Gastroesophageal sphincter (tissue), 4 donors: ENCODE results near the gene CCDC27. TPM values are rescaled to one million over a fixed set of nuclear protein-coding genes. Genes with fewer than 3 reads are reported as not detected.

Source experiments
- ATAC-seq: fragments of 150-250 bp; one replicate; pipeline ENCODE4 v1.9.1; 2016; ENCODE audit warnings: mild to moderate bottlenecking, moderate library complexity
- H3K27ac ChIP-seq, 4 donors: fragments of 200-600 bp; sonication (generic) in 3 of 4; 1 replicate in 3 of 4; 2 replicates in 1 of 4; pipeline ENCODE4 v1.5.1; 2016 to 2019
- H3K27me3 ChIP-seq: fragments of 200-600 bp; sonication (generic); one replicate; pipeline ENCODE4 v1.5.1; 2019
- H3K36me3 ChIP-seq, 2 donors: fragments of 200-600 bp; sonication (generic); one replicate each; pipeline ENCODE4 v1.5.1; 2019; ENCODE audit warnings: control low read depth in 1 of 2
- H3K4me1 ChIP-seq, 3 donors: fragments of 200-600 bp; sonication (generic); 1 replicate in 2 of 3; 2 replicates in 1 of 3; pipeline ENCODE4 v1.5.1; 2016 to 2019; ENCODE audit warnings: control low read depth in 2 of 3
- H3K4me3 ChIP-seq, 2 donors: fragments of 200-600 bp; sonication (generic); one replicate each; pipeline ENCODE4 v1.5.1; 2019; ENCODE audit warnings: mild to moderate bottlenecking in 1 of 2, moderate library complexity in 1 of 2
- H3K9me3 ChIP-seq, 3 donors: fragments of 200-600 bp; sonication (generic); one replicate each; pipeline ENCODE4 v1.5.1; 2017 to 2019; ENCODE audit warnings: control low read depth in 2 of 3
- CTCF ChIP-seq, 4 experiments: fragments of 200-600 bp in 2 of 4; fragments of 450-650 bp in 2 of 4; sonication (generic) in 1 of 4; IDR thresholded peaks; one replicate each; pipeline ENCODE4 v1.5.1; 2017 to 2019; ENCODE audit warnings: antibody characterized with exemption in 4 of 4, mild to moderate bottlenecking in 2 of 4, moderate library complexity in 2 of 4
- EP300 ChIP-seq: sonication (generic); formaldehyde crosslinking; IDR thresholded peaks from one replicate; pipeline ENCODE4 v1.6.1; 2017; ENCODE audit warnings: antibody characterized with exemption, mild to moderate bottlenecking
- POLR2A ChIP-seq, 2 donors: fragments of 450-650 bp; IDR thresholded peaks; one replicate each; pipeline ENCODE4 v1.6.1; 2017; ENCODE audit warnings: antibody characterized with exemption in 2 of 2, mild to moderate bottlenecking in 2 of 2, moderate library complexity in 1 of 2
- POLR2AphosphoS5 ChIP-seq: sonication (generic); formaldehyde crosslinking; IDR thresholded peaks from one replicate; pipeline ENCODE4 v1.6.1; 2017; ENCODE audit warnings: antibody characterized with exemption
- WGBS, 2 donors: methylation state at CpG; one replicate each; pipeline ENCODE4 v1.1.5; 2018; ENCODE audit warnings: low coverage in 1 of 2; 5-methylcytosine and 5-hydroxymethylcytosine counted together
- total RNA-seq, 4 donors: library from RNA; depleted of rRNA; stranded (reverse); fragments of >200 nt; gene quantifications; one replicate each; pipeline ENCODE4 v1.1.0, GENCODE V29; 2016

Gene CCDC27
- total RNA-seq, 4 donors from 2014 or later = not detected

DNA sequence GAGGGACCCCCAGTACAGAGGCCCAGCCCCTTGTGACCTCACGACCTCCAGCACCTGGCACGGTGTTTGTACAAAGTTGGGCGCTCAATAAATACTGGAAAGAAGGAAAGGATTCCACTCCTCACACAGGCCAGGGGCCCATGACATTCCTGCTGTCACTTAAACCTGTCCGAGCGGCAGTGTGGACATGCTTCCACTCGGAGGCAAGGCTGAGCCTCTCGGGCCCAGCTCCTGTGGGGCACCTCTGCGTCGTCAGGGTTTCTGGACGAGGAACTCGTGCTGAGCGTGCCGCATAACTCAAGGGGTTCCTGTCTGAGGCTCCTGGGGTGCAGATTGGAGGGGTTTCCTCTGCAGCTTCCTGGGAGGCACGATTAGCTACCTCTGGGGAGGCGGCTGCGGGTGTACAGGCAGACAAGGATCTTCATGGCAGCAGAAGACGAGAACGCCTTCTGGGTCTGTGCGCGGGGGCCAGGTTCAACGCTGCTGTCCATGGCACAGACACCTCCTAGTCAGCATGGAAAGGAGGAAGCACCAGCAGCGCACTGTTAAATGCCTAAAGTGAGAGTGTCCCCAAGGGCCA, 16.7 kb downstream of the CCDC27 start:
- H3K36me3 ChIP-seq = no peaks in the 10 kb centered on the region
- TF ChIP-seq EP300 (no peak), CTCF (IDR thresholded peaks at IDR 0.05) (no peak), POLR2AphosphoS5 (no peak), POLR2A (IDR thresholded peaks at IDR 0.05) (no peak)
- no peak overlapping the region for H3K27ac ChIP-seq
- peaks cover 11% of the 10 kb centered on the region for H3K27me3 ChIP-seq
- WGBS, 2 donors = 80% methylated on average over 2 of the region's 22 CpGs; no CpG with 5 or more reads in 1 of the 2 donors
- H3K4me1 ChIP-seq = peaks cover 0 to 31% (median 8%) of the 10 kb centered on the region in 3 donors
- no peak for ATAC-seq
- no peak overlapping the region for H3K4me3 ChIP-seq
- H3K9me3 ChIP-seq = no peaks in the 10 kb centered on the region

DNA sequence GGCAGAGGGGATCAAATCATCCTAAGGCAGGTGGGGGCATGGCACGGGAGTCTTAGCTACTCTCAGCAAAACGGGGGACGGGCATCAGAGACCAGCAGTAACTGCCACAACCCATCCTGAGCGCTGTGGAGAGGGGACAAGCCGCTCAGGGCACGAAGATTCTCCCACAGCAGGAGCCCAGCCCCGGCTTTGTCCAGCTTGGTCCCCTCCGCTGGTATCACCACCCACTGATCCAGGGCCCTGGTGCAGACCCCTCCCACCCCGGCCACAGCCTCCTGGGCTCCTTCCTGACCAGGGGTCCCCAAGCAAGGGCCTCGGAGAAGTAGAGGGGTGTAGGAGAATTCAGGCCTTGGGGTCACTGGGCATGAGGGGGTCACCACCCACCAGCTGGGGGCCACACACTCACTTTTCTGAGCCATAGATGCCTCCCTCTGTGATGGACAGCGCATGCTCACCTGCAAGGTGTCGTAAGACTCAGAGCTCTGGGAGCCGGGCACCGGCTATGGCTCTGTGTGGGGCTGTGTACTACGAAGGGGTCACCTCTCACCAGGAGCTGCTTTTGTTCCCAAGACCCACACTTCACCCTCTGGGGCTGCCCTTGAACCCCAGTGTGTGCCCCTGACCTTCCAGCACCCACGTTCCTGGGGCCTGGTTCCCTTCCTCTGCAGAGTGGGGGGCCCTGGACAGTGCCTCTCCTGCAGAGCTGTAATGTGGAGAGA, 18.0 kb downstream of the CCDC27 start:
- no peaks in the 10 kb centered on the region for H3K36me3 ChIP-seq
- no peak overlapping the region for H3K27ac ChIP-seq
- 100% methylated on average over 3 of the region's 16 CpGs; no CpG with 5 or more reads in 1 of the 2 donors for WGBS, 2 donors
- peaks cover 0 to 44% (median 8%) of the 10 kb centered on the region in 3 donors for H3K4me1 ChIP-seq
- H3K27me3 ChIP-seq = peaks cover 7% of the 10 kb centered on the region
- H3K9me3 ChIP-seq = no peaks in the 10 kb centered on the region
- ATAC-seq = no peak
- H3K4me3 ChIP-seq = no peak overlapping the region
- TF ChIP-seq EP300 = no peak
- TF ChIP-seq POLR2AphosphoS5 = no peak
- TF ChIP-seq CTCF (IDR thresholded peaks at IDR 0.05) = no peak
- TF ChIP-seq POLR2A (IDR thresholded peaks at IDR 0.05) = no peak

DNA sequence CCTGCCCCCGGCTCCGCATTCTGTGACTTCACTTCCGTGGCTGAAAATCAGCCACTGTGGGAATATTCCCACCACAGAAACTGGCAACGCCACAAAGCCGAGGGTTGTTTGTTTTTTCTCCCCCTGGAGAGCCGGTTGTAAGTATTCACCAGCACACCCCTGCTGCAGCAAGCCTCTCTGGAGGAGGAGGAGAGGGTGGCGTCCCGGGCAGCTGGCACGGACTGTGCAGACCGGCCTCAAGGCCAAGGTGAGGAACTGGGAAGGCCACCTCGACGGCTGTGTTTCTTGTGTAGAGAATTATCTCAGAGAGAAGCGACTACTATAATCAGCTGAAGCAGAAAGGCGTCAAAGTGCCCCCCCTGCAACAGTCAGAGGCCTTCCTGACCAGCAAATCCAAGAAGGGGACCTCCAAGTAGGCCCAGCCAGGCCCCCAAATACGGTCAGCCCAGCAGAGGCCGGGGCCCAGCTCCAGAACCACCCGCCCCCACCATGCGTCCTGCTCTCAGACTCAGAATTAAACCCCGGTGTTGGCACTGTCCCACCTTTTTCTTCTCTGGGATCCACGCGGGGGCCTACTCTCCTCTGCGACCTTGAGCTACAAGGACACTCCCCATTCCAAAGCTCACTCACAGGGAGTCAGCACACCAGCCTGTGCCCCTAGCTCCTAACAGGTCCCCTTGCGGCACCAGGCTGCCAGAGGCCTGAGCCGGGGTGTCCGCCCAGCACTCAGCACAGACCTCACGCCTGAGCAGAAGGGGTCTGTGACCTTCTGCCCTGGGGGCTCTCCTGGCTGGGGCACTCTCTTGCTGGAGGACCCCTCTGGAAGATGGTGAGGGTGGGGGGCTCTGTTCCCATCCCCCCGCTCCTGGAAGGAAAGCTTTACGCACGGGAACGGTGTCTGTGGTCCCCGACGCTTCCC, 19.1 kb downstream of the CCDC27 start:
- H3K4me3 ChIP-seq = peak overlapping the region; percentile 39 to 78
- 30% methylated on average over 6 to 10 of the region's 32 CpGs for WGBS, 2 donors
- H3K27ac ChIP-seq = peak overlapping the region in 3 of 4 donors; percentile 85 to 90 (median 86)
- H3K27me3 ChIP-seq = peaks cover 7% of the 10 kb centered on the region
- no peaks in the 10 kb centered on the region for H3K36me3 ChIP-seq
- TF ChIP-seq POLR2A (IDR thresholded peaks at IDR 0.05) (no peak), POLR2AphosphoS5 (no peak), EP300 (no peak), CTCF (IDR thresholded peaks at IDR 0.05) (no peak)
- ATAC-seq = no peak
- H3K4me1 ChIP-seq = peaks cover 0 to 56% (median 11%) of the 10 kb centered on the region in 3 donors
- no peaks in the 10 kb centered on the region for H3K9me3 ChIP-seq

DNA sequence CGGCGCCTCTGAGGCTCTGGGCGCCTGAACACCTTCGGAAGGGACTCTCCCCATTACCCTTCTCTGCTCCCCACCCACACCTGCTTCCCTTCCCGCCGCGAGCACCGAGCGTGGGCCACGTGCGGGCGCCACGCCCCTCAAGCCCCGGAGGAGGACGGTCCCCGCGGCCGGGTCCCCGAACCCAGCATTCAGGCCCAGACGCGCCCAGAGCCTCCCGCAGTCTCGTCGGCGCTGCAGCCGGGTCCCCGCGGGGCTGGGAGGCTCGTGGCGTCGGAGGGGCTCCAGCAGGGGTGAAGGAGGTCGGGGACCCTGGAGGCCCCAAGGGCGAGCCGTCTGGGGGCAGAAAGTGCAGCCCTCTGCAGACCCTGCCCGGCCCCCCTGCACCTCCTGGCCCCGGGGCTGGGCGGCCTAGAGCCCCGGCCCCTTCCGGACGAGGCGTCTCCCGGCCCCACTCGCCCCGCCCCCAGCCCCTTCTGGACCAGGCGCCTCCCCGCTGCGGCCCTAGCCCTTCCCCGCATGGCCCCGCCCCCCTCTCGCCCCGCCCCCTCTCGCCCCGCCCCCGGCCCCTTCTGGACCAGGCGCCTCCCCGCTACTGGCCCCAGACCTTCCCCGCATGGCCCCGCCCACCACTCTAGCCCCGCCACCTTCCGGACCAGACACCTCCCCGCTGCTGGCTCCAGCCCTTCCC, 19.9 kb downstream of the CCDC27 start:
- no CpG with 5 or more reads among the region's 61 CpGs for WGBS, 2 donors
- no peaks in the 10 kb centered on the region for H3K9me3 ChIP-seq
- H3K4me3 ChIP-seq = peak overlapping the region; percentile 39 to 78
- peak overlapping the region in 3 of 4 donors; percentile 85 to 90 (median 86) for H3K27ac ChIP-seq
- H3K4me1 ChIP-seq = peaks cover 0 to 57% (median 11%) of the 10 kb centered on the region in 3 donors
- H3K27me3 ChIP-seq = peaks cover 4% of the 10 kb centered on the region
- no peaks in the 10 kb centered on the region for H3K36me3 ChIP-seq
- TF ChIP-seq EP300 (no peak), POLR2AphosphoS5 (no peak), CTCF (IDR thresholded peaks at IDR 0.05) (no peak), POLR2A (IDR thresholded peaks at IDR 0.05) (no peak)
- ATAC-seq = peak; percentile 89
